ENCODE data around the gene ERICH2.
"Not testable (repeated sequence)": the region's sequence is repeated elsewhere in the genome, so short reads cannot be mapped to it uniquely, and the experiment has no call there.

The ERICH2 gene

DNA sequence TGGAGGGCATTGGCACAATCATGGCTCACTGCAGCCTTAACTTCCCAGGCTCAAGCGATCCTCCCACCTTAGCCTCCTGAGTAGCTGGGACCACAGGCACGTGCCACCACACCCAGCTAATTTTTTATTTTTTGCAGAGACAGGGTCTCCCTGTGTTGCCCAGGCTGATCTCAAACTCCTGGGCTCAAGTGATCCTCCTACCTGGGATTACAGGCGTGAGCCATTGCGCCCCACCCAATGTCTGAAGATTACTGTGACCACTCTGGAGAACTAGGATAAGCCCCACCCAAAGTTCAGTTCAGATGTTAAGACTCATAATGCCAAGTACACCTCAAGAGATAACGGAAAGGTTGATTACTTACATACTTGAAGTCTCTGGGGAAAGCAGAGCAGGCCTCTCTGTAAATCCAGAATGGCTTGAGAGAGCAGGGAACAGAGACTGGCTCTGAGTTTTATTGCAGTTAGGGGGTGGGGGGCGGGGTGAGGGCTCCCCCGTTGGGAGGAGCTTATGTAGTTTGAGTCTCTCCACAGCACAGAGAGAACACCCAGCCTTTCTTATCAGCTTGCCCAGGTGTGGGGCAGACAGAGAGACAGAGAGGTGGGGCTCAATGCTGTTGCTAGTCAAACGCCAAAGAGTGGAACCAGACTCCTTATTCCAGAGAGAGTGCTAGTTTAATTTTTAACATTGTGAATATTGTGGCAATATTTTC lies 26.5 kb upstream of the ERICH2 start:
- Mint-ChIP-seq H3K4me1 (no peaks in the 10 kb centered on the region), H3K4me3 (no peak overlapping the region), H3K9me3 (no peaks in the 10 kb centered on the region), H3K27me3 (peaks cover 25% of the 10 kb centered on the region), H3K27ac (no peak overlapping the region), H3K36me3 (no peaks in the 10 kb centered on the region)
- ATAC-seq: no peak

GRCh38 chr2:170744248-170745002 lies 25.8 kb upstream of the ERICH2 start:
- peaks cover 33% of the 10 kb centered on the region for H3K27me3 Mint-ChIP-seq
- H3K4me3 Mint-ChIP-seq: no peak overlapping the region
- no peak for ATAC-seq
- H3K4me1 Mint-ChIP-seq: no peaks in the 10 kb centered on the region
- H3K27ac Mint-ChIP-seq: no peak overlapping the region
- no peaks in the 10 kb centered on the region for H3K36me3 Mint-ChIP-seq
- no peaks in the 10 kb centered on the region for H3K9me3 Mint-ChIP-seq

DNA sequence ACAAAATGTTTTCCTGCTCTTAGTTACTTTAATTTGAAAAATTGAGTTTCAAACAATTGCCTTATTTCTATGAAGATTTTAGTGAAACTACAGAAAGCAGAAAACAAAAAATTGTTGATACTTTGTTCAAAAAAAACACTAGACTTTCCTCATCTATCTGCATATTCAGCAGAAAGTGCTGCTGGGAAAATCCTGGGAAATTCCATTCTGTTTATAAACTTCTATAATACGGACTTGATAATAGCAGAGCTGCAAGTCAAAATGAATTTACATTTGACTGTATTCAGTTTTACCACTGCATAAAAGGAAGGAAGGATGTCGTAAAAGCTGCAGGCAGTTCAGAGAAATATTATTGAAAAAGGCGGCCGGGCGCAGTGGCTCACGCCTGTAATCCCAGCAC lies 24.9 kb upstream of the ERICH2 start:
- ATAC-seq: no peak
- H3K27ac Mint-ChIP-seq: no peak overlapping the region
- H3K4me1 Mint-ChIP-seq: no peaks in the 10 kb centered on the region
- no peak overlapping the region for H3K4me3 Mint-ChIP-seq
- no peaks in the 10 kb centered on the region for H3K36me3 Mint-ChIP-seq
- H3K9me3 Mint-ChIP-seq: no peaks in the 10 kb centered on the region
- peaks cover 41% of the 10 kb centered on the region for H3K27me3 Mint-ChIP-seq

GRCh38 chr2:170747921-170748320 lies 22.3 kb upstream of the ERICH2 start:
- no peak for ATAC-seq
- Mint-ChIP-seq H3K27me3 (peaks cover 59% of the 10 kb centered on the region), H3K36me3 (no peaks in the 10 kb centered on the region), H3K4me3 (no peak overlapping the region), H3K9me3 (no peaks in the 10 kb centered on the region), H3K27ac (no peak overlapping the region), H3K4me1 (no peaks in the 10 kb centered on the region)

DNA sequence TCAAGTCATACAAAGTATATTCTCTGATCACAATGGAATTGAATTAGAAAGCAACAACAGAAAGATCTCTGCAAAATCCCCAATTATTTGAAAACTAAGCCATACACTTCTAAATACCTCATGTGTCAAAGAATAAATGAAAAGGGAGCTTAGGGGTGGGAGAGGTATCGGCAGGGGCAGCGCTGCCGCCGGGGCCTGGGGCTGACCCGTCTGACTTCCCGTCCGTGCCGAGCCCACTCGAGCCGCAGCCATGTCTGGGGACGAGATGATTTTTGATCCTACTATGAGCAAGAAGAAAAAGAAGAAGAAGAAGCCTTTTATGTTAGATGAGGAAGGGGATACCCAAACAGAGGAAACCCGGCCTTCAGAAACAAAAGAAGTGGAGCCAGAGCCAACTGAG lies 18.6 kb upstream of the ERICH2 start:
- H3K27ac Mint-ChIP-seq, H3K4me3 Mint-ChIP-seq, H3K36me3 Mint-ChIP-seq, H3K9me3 Mint-ChIP-seq, H3K4me1 Mint-ChIP-seq: not testable (repeated sequence)
- ATAC-seq: peak; percentile 58
- H3K27me3 Mint-ChIP-seq: peaks cover 55% of the 10 kb centered on the region

- Mint-ChIP-seq H3K27me3 (peaks cover 23% of the 10 kb centered on the region), H3K36me3 (no peaks in the 10 kb centered on the region), H3K4me3 (no peak overlapping the region)
Observed at GRCh38 chr2:170761572-170761971, 8.6 kb upstream of the ERICH2 start.

DNA sequence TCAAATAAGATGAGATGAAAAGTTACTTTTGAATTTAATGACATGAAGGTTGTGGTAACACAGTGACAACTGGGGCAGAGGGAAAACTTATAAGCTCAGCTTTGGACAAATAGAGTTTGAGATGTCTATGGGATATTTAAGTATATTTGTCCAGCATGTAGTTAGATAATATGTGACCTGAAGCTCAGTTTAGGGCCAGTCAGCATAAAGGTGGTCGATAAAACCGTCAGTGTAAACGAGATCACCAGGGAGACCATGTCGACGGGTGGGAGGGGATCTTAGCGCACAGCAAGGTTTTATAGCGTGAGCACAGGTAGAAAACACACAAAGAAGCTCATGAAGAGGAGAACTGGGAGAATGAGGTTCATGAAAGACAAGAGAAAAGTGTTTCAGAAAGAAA lies 7.4 kb upstream of the ERICH2 start:
- peaks cover 23% of the 10 kb centered on the region for H3K27me3 Mint-ChIP-seq
- H3K4me3 Mint-ChIP-seq: no peak overlapping the region
- ATAC-seq: no peak
- no peaks in the 10 kb centered on the region for H3K9me3 Mint-ChIP-seq
- H3K27ac Mint-ChIP-seq: no peak overlapping the region
- H3K4me1 Mint-ChIP-seq: no peaks in the 10 kb centered on the region
- H3K36me3 Mint-ChIP-seq: no peaks in the 10 kb centered on the region

More at GRCh38 chr2:170761572-170761971, 8.6 kb upstream of the ERICH2 start:
- Mint-ChIP-seq H3K9me3 (no peaks in the 10 kb centered on the region), H3K4me1 (no peaks in the 10 kb centered on the region), H3K27ac (no peak overlapping the region)
- no peak for ATAC-seq

DNA sequence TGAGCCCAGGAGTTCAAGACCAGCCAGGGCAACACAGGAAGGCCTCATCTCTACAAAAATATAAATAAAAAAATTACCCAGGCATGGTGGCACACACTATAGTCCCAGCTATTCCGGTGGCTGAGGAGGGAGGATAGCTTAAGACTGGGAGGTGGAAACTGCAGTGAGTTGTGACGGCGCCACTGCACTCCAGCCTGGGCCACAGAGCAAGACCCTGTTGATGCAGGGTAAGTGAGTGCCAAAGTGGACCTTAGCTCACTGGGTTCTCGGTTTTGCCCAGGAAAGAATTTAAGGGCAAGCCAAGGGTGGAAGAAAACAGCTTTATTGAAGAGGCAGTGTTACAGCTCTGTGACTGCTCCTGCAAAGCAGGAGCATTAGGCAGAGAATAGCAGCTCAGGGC lies 6.9 kb upstream of the ERICH2 start:
- H3K27me3 Mint-ChIP-seq: peaks cover 23% of the 10 kb centered on the region
- no peaks in the 10 kb centered on the region for H3K9me3 Mint-ChIP-seq
- no peaks in the 10 kb centered on the region for H3K36me3 Mint-ChIP-seq
- ATAC-seq: no peak
- H3K27ac Mint-ChIP-seq: no peak overlapping the region
- no peaks in the 10 kb centered on the region for H3K4me1 Mint-ChIP-seq
- no peak overlapping the region for H3K4me3 Mint-ChIP-seq

DNA sequence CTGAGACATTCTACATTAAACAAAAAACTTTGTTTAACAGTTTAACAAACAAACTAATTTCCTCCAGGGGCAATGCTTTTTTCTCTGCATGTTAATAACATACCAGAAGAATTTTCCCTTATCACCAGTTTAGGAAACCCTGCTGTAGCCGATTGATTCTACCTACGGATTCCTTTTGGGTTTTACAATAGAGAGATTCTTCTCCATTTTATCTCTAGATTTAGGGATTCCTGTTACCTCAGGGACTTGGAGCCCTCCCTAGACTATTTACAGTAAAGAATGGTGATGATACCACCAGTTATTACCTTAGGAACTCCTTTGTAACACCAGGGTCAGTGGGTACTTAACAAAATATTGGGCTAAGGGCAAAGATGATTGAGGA lies 5.3 kb upstream of the ERICH2 start:
- Mint-ChIP-seq H3K27me3 (peaks cover 23% of the 10 kb centered on the region), H3K4me3 (no peak overlapping the region), H3K36me3 (no peaks in the 10 kb centered on the region), H3K4me1 (no peaks in the 10 kb centered on the region), H3K9me3 (no peaks in the 10 kb centered on the region), H3K27ac (no peak overlapping the region)
- no peak for ATAC-seq

GRCh38 chr2:170766693-170767092 lies 3.5 kb upstream of the ERICH2 start:
- no peaks in the 10 kb centered on the region for H3K9me3 Mint-ChIP-seq
- no peak for ATAC-seq
- peaks cover 40% of the 10 kb centered on the region for H3K27me3 Mint-ChIP-seq
- no peaks in the 10 kb centered on the region for H3K36me3 Mint-ChIP-seq
- H3K27ac Mint-ChIP-seq: no peak overlapping the region
- peaks cover 8% of the 10 kb centered on the region for H3K4me1 Mint-ChIP-seq
- no peak overlapping the region for H3K4me3 Mint-ChIP-seq

GRCh38 chr2:170770606-170771420 lies 635 bp downstream of the ERICH2 start:
- no peak overlapping the region for H3K27ac Mint-ChIP-seq
- peak overlapping the region; percentile 79 for H3K4me3 Mint-ChIP-seq
- no peaks in the 10 kb centered on the region for H3K9me3 Mint-ChIP-seq
- H3K27me3 Mint-ChIP-seq: peaks cover 19% of the 10 kb centered on the region
- peaks cover 8% of the 10 kb centered on the region for H3K4me1 Mint-ChIP-seq
- H3K36me3 Mint-ChIP-seq: no peaks in the 10 kb centered on the region
- peak; percentile 91 for ATAC-seq

DNA sequence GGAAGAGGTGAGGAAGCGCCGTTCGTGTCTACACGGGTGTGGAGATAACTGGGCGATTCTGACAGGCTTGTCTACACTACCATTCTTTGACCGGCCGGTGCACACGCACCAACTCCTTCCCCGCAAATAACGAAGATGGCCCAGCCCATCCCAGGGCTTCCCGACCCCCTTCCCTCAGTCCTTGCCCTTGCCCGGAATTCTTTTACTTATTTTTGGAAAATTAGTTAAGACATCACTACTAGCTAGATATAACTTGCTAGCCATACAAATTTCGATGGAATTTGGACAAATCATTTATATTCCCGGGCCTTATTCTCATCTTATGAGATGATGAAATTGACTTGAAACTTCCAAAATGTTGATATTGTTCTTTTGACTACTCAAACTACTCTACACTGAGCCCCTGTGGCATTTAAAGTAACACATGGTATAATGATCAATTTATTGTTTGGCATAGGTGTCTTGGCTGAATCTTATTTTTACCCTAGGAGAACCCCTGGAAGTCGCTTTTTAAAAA lies 1.3 kb downstream of the ERICH2 start:
- Mint-ChIP-seq H3K9me3 (no peaks in the 10 kb centered on the region), H3K4me3 (peak overlapping the region; percentile 79), H3K4me1 (peaks cover 8% of the 10 kb centered on the region), H3K27ac (no peak overlapping the region), H3K27me3 (peaks cover 19% of the 10 kb centered on the region), H3K36me3 (no peaks in the 10 kb centered on the region)
- no peak for ATAC-seq

GRCh38 chr2:170772295-170772694 lies 2.1 kb downstream of the ERICH2 start:
- Mint-ChIP-seq H3K4me3 (no peak overlapping the region), H3K9me3 (no peaks in the 10 kb centered on the region), H3K4me1 (peaks cover 8% of the 10 kb centered on the region), H3K27me3 (peaks cover 19% of the 10 kb centered on the region), H3K36me3 (no peaks in the 10 kb centered on the region), H3K27ac (no peak overlapping the region)
- ATAC-seq: no peak

GRCh38 chr2:170774074-170774473 lies 3.9 kb downstream of the ERICH2 start:
- peaks cover 8% of the 10 kb centered on the region for H3K4me1 Mint-ChIP-seq
- no peak overlapping the region for H3K27ac Mint-ChIP-seq
- no peaks in the 10 kb centered on the region for H3K9me3 Mint-ChIP-seq
- H3K27me3 Mint-ChIP-seq: peaks cover 19% of the 10 kb centered on the region
- H3K4me3 Mint-ChIP-seq: no peak overlapping the region
- no peak for ATAC-seq
- H3K36me3 Mint-ChIP-seq: no peaks in the 10 kb centered on the region

DNA sequence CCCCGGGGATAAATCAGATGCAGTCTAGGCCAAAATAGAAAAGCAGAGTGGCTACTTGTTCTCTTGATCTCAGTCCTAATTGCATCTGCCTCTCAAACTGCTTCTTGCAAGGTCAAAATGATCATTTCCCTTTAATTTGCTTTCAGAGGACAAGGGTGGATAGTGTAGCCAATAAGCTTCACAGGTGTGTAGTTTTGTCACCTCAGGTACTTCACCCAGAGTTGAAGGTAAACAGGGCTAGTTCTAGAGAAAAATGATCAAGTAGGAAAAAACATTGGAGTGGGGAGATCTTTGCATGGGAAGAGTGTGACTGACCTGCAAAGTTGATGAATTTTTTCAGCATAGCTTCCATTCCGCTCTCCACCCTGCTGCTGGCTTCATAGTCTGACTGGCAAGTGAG lies 8.7 kb downstream of the ERICH2 start:
- Mint-ChIP-seq H3K4me1 (no peaks in the 10 kb centered on the region), H3K27me3 (peaks cover 4% of the 10 kb centered on the region), H3K27ac (no peak overlapping the region), H3K36me3 (no peaks in the 10 kb centered on the region), H3K9me3 (no peaks in the 10 kb centered on the region), H3K4me3 (no peak overlapping the region)
- no peak for ATAC-seq

All from stimulated activated memory B cell treated with anti-CD40 and anti-IgM and Interleukin-4, amounts not matched to agents 10 μg/mL and 1 μg/mL and 100 μg/mL, for 72 hours (primary cell).